NB4 (cell line): ENCODE results near the gene MYO1E.

ENCODE experiments used
- CTCF ChIP-seq: IDR thresholded peaks from one replicate; pipeline ENCODE4 v1.5.1; 2012; ENCODE audit warnings: low read depth, low read length
- MYC ChIP-seq: IDR thresholded peaks from 2 replicates; pipeline ENCODE4 v1.6.1; 2011; ENCODE audit warnings: low read depth, low read length
- POLR2A ChIP-seq: IDR thresholded peaks from 2 replicates; pipeline ENCODE4 v1.6.1; 2011; ENCODE audit warnings: mild to moderate bottlenecking; ENCODE audit not compliant: insufficient read length; ENCODE audit errors: extremely low read depth

GRCh38 chr15:59401824-59402569 lies 29.3 kb upstream of the MYO1E start:
- TF ChIP-seq CTCF (no peak), POLR2A (no peak), MYC (no peak)
